ENCODE measurements around the gene SLAMF7. TPM values are rescaled to one million over a fixed set of nuclear protein-coding genes. Genes with fewer than 3 reads are reported as not detected.

Gene SLAMF7
- total RNA-seq, 1 donor from 2014 or later, result 0.48 TPM

GRCh38 chr1:160795951-160796383 lies 56.9 kb downstream of the SLAMF7 start, which contains the start of gene LY9:
Gene LY9, plus strand, starts transcription at chr1:160796174. Its CDS starts 14 bp downstream, at chr1:160796188.
- DNase-seq (ENCODE audit: extremely low spot score, unreplicated experiment), result no peak
- Mint-ChIP-seq H3K4me3 (no peak within 1 kb of the TSS), H3K27me3 (no peaks in the 10 kb centered on the region), H3K36me3 (no peaks in the 10 kb centered on the region), H3K4me1 (ENCODE audit: unreplicated experiment) (no peaks in the 10 kb centered on the region), H3K9me3 (no peaks in the 10 kb centered on the region), H3K27ac (no peak within 1 kb of the TSS)
- TF ChIP-seq CTCF (conservative IDR thresholded peaks at IDR 0.05), result no peak

- DNase-seq (ENCODE audit: extremely low spot score, unreplicated experiment), result no peak
- Mint-ChIP-seq H3K27me3 (no peaks in the 10 kb centered on the region), H3K9me3 (no peaks in the 10 kb centered on the region), H3K4me1 (ENCODE audit: unreplicated experiment) (no peaks in the 10 kb centered on the region), H3K27ac (no peak overlapping the region), H3K36me3 (no peaks in the 10 kb centered on the region), H3K4me3 (no peak overlapping the region)
- no peak for TF ChIP-seq CTCF (conservative IDR thresholded peaks at IDR 0.05)
Observed at GRCh38 chr1:160797271-160797709, 58.2 kb downstream of the SLAMF7 start.

- Mint-ChIP-seq H3K27ac (no peak overlapping the region), H3K27me3 (no peaks in the 10 kb centered on the region), H3K4me1 (ENCODE audit: unreplicated experiment) (no peaks in the 10 kb centered on the region), H3K4me3 (no peak overlapping the region), H3K9me3 (no peaks in the 10 kb centered on the region), H3K36me3 (no peaks in the 10 kb centered on the region)
- no peak for TF ChIP-seq CTCF (conservative IDR thresholded peaks at IDR 0.05)
- DNase-seq (ENCODE audit: extremely low spot score, unreplicated experiment), result no peak
Observed at GRCh38 chr1:160797861-160798273, 58.8 kb downstream of the SLAMF7 start.

GRCh38 chr1:160798439-160798838 lies 59.4 kb downstream of the SLAMF7 start:
- H3K4me1 Mint-ChIP-seq (ENCODE audit: unreplicated experiment), result no peaks in the 10 kb centered on the region
- no peak for TF ChIP-seq CTCF (conservative IDR thresholded peaks at IDR 0.05)
- H3K27ac Mint-ChIP-seq, result no peak overlapping the region
- no peaks in the 10 kb centered on the region for H3K27me3 Mint-ChIP-seq
- no peak overlapping the region for H3K4me3 Mint-ChIP-seq
- DNase-seq (ENCODE audit: extremely low spot score, unreplicated experiment), result no peak
- H3K9me3 Mint-ChIP-seq, result no peaks in the 10 kb centered on the region
- H3K36me3 Mint-ChIP-seq, result no peaks in the 10 kb centered on the region

GRCh38 chr1:160799641-160800040 lies 60.6 kb downstream of the SLAMF7 start:
- Mint-ChIP-seq H3K9me3 (peaks cover 4% of the 10 kb centered on the region), H3K27ac (no peak overlapping the region), H3K4me3 (no peak overlapping the region), H3K27me3 (no peaks in the 10 kb centered on the region), H3K4me1 (ENCODE audit: unreplicated experiment) (no peaks in the 10 kb centered on the region), H3K36me3 (no peaks in the 10 kb centered on the region)
- no peak for TF ChIP-seq CTCF (conservative IDR thresholded peaks at IDR 0.05)
- no peak for DNase-seq (ENCODE audit: extremely low spot score, unreplicated experiment)

- Mint-ChIP-seq H3K4me1 (ENCODE audit: unreplicated experiment) (no peaks in the 10 kb centered on the region), H3K36me3 (no peaks in the 10 kb centered on the region), H3K27ac (no peak overlapping the region), H3K4me3 (no peak overlapping the region), H3K27me3 (no peaks in the 10 kb centered on the region), H3K9me3 (peaks cover 4% of the 10 kb centered on the region)
- TF ChIP-seq CTCF (conservative IDR thresholded peaks at IDR 0.05), result no peak
- no peak for DNase-seq (ENCODE audit: extremely low spot score, unreplicated experiment)
Observed at GRCh38 chr1:160800142-160800541, 61.1 kb downstream of the SLAMF7 start.
